ENCODE data around the gene ZC3H12A.

The ZC3H12A gene

DNA sequence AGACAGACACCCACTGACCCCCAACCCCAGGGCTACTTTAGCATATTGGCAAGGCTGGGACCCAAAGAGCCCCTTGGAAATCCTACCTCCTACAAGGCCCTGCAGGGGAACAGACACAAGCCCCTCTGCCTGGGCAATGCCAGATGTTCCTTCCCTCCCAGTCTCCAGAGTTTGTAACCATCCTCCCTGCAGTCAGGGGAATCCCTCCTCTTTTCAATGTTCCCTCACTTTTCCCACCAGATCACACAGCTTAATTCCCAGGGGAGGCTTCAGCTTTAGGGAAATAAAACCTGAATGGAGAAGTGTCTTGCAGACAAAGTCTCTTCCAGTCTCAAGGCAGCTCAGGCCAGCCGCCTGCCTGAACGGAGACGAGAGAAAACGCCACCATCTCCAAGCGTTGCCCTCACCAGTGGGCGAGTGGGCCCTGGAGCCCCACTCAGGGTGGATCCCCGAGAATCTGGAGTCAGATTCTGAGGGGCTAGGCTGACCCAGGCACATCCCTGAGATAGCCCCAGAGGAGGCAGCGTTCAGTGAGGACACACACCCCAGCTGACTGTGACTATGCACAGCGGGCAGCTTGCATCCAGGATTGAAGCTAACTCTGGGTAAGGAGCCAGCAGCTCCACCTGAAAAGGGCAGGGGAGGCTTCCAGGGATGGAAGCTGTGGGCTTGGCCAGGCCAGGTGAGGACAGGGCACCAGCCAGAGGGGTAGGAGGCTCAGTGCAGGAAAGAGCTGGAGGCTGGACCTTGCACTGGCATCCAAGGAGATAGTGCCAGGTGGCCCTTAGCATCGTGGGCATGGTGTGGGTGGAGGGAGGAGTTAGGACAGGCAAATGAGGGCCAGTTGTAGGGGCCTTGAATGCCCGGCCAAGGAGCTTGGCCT is 44.0 kb upstream of the ZC3H12A start:
- H3K27me3 ChIP-seq (ENCODE audit: control insufficient read depth, low read length) = peaks cover 4% of the 10 kb centered on the region; the same call in 1 of the 2 replicates
- no peak for TF ChIP-seq EZH2phosphoT487 (IDR thresholded peaks at IDR 0.05; ENCODE audit: borderline replicate concordance, low read length)
- no peaks in the 10 kb centered on the region for H3K4me1 ChIP-seq (ENCODE audit: control insufficient read depth, low read length)
- H4K20me1 ChIP-seq (ENCODE audit: control insufficient read depth, insufficient read depth, low read depth, low read length) = no peaks in the 10 kb centered on the region; the same call in 1 of the 2 replicates
- no peak overlapping the region for H3K27ac ChIP-seq (ENCODE audit: low read depth, low read length)
- H3K36me3 ChIP-seq (ENCODE audit: control insufficient read depth, low read length) = no peaks in the 10 kb centered on the region
- H3K4me3 ChIP-seq (ENCODE audit: low read length) = no peak overlapping the region
- no peaks in the 10 kb centered on the region for H3K79me2 ChIP-seq (ENCODE audit: control insufficient read depth, low read length)
- no peaks in the 10 kb centered on the region for H3K9me3 ChIP-seq (ENCODE audit: control insufficient read depth, insufficient read depth, low read length)
- no peaks in the 10 kb centered on the region for H3K9me2 ChIP-seq (replicated peaks; ENCODE audit: control insufficient read depth, low read length)
- no peaks in the 10 kb centered on the region for H3F3A ChIP-seq (ENCODE audit: control insufficient read depth, insufficient read depth)
- H3K4me2 ChIP-seq (ENCODE audit: low read length) = no peak overlapping the region

DNA sequence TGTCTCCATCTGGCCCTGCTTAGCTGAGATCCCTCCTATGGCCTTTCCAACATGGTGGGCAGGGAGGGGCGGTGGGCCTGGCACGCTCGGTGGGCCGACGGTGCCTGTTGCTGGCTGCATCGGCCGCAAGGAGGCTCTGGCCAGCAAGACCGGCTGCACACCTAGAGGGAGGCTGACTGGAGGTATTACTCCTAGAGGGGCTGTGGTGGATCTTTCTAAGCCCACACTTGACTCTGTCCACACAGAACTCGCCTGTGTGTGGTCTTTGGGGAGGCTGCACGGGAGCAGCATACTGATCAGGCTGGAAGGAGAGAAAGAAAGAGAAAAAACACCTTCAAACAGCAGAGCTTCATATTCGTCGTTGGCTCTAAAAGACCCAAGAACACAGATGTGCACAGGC is 41.7 kb upstream of the ZC3H12A start:
- Histone ChIP-seq H3K4me3 (ENCODE audit: low read length) (no peak overlapping the region), H3F3A (ENCODE audit: control insufficient read depth, insufficient read depth) (no peaks in the 10 kb centered on the region), H3K27ac (ENCODE audit: low read depth, low read length) (no peak overlapping the region), H3K27me3 (ENCODE audit: control insufficient read depth, low read length) (peaks cover 7% of the 10 kb centered on the region; the same call in 1 of the 2 replicates), H3K9me2 (replicated peaks; ENCODE audit: control insufficient read depth, low read length) (no peaks in the 10 kb centered on the region), H4K20me1 (ENCODE audit: control insufficient read depth, insufficient read depth, low read depth, low read length) (no peaks in the 10 kb centered on the region; the same call in 1 of the 2 replicates), H3K36me3 (ENCODE audit: control insufficient read depth, low read length) (no peaks in the 10 kb centered on the region), H3K79me2 (ENCODE audit: control insufficient read depth, low read length) (no peaks in the 10 kb centered on the region), H3K4me1 (ENCODE audit: control insufficient read depth, low read length) (no peaks in the 10 kb centered on the region), H3K9me3 (ENCODE audit: control insufficient read depth, insufficient read depth, low read length) (no peaks in the 10 kb centered on the region), H3K4me2 (ENCODE audit: low read length) (no peak overlapping the region)
- TF ChIP-seq, protein P1, sequence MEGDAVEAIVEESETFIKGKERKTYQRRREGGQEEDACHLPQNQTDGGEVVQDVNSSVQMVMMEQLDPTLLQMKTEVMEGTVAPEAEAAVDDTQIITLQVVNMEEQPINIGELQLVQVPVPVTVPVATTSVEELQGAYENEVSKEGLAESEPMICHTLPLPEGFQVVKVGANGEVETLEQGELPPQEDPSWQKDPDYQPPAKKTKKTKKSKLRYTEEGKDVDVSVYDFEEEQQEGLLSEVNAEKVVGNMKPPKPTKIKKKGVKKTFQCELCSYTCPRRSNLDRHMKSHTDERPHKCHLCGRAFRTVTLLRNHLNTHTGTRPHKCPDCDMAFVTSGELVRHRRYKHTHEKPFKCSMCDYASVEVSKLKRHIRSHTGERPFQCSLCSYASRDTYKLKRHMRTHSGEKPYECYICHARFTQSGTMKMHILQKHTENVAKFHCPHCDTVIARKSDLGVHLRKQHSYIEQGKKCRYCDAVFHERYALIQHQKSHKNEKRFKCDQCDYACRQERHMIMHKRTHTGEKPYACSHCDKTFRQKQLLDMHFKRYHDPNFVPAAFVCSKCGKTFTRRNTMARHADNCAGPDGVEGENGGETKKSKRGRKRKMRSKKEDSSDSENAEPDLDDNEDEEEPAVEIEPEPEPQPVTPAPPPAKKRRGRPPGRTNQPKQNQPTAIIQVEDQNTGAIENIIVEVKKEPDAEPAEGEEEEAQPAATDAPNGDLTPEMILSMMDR (IDR thresholded peaks at IDR 0.05; ENCODE audit: low read depth, low read length, poor library complexity, severe bottlenecking) = no peak
- no peak for TF ChIP-seq EZH2phosphoT487 (IDR thresholded peaks at IDR 0.05; ENCODE audit: borderline replicate concordance, low read length)

DNA sequence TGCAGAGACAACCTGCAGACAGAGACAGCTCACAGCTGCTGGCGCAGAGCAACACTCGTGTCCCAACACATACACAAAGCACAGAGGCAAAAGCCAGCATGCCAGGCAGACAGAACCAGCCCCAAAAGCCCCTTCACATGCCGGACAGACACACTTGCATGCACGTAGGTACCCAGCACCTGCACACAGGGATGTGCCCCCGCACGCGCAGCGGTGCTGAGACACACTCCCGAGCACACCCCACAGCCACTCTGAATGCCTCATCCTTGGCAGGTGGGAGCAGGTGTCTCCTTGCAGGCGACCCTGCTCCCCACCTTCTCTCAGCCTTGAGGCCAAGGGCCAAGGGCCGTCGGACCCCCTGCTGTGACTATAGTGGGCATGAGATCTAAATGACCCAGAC is 41.2 kb upstream of the ZC3H12A start:
- no peak overlapping the region for H3K4me2 ChIP-seq (ENCODE audit: low read length)
- H3K4me1 ChIP-seq (ENCODE audit: control insufficient read depth, low read length) = no peaks in the 10 kb centered on the region
- no peaks in the 10 kb centered on the region for H3K9me3 ChIP-seq (ENCODE audit: control insufficient read depth, insufficient read depth, low read length)
- H3K4me3 ChIP-seq (ENCODE audit: low read length) = no peak overlapping the region
- no peaks in the 10 kb centered on the region for H3K36me3 ChIP-seq (ENCODE audit: control insufficient read depth, low read length)
- TF ChIP-seq EZH2phosphoT487 (IDR thresholded peaks at IDR 0.05; ENCODE audit: borderline replicate concordance, low read length) = no peak
- H3F3A ChIP-seq (ENCODE audit: control insufficient read depth, insufficient read depth) = no peaks in the 10 kb centered on the region
- H3K79me2 ChIP-seq (ENCODE audit: control insufficient read depth, low read length) = no peaks in the 10 kb centered on the region
- H4K20me1 ChIP-seq (ENCODE audit: control insufficient read depth, insufficient read depth, low read depth, low read length) = no peaks in the 10 kb centered on the region; the same call in 1 of the 2 replicates
- H3K27me3 ChIP-seq (ENCODE audit: control insufficient read depth, low read length) = peaks cover 10% of the 10 kb centered on the region; the same call in 1 of the 2 replicates
- H3K9me2 ChIP-seq (replicated peaks; ENCODE audit: control insufficient read depth, low read length) = no peaks in the 10 kb centered on the region
- H3K27ac ChIP-seq (ENCODE audit: low read depth, low read length) = no peak overlapping the region

DNA sequence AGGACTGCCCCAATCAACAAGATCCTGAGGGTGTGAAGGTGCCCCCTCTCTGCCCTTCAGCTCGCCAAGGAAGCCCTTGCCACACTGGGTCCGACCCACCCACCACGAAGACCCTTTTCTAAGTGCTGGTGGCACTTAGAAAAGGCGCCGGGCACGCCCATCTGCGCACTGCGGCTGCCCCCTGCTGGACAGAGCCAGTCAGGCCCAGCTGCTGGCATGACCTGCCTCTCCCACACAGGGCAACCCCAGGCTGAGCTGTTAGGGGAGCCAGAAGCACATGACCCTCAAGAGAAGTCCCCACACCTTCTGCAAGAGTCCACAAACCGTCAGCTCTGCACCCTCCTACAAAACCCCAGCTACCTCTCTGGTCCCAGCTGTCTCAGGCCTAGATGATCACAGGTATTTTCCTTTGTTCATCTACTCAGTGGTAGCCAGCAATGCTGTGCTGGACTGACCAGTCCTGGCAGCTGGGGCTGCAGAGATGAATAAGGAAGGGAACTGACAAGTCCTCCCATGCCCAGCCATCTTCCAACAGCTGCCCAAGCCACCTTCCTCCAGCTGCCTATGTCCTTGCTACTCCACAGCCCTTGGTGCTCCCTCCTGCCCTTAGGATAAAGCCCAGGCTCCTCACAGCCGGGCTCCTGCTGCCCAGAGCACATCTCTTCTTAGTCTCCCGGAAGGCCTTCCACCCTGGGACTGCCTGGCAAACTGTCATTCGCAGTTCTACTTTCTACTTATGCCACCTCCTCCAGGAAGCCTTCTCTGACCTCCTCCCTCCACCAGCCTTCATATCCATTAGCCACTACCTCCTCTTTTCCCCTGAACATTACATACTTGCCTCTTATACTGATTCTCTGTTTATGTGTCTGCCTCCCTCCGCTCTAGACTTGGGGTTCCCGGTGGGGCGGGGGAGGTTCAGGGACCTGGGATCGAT is 39.8 kb upstream of the ZC3H12A start:
- Histone ChIP-seq H3K27me3 (ENCODE audit: control insufficient read depth, low read length) (peaks cover 5% of the 10 kb centered on the region; the same call in 1 of the 2 replicates), H4K20me1 (ENCODE audit: control insufficient read depth, insufficient read depth, low read depth, low read length) (no peaks in the 10 kb centered on the region), H3K9me3 (ENCODE audit: control insufficient read depth, insufficient read depth, low read length) (no peaks in the 10 kb centered on the region), H3K4me1 (ENCODE audit: control insufficient read depth, low read length) (no peaks in the 10 kb centered on the region), H3K27ac (ENCODE audit: low read depth, low read length) (no peak overlapping the region), H3K4me2 (ENCODE audit: low read length) (no peak overlapping the region), H3K79me2 (ENCODE audit: control insufficient read depth, low read length) (no peaks in the 10 kb centered on the region), H3K9me2 (replicated peaks; ENCODE audit: control insufficient read depth, low read length) (no peaks in the 10 kb centered on the region), H3K4me3 (ENCODE audit: low read length) (no peak overlapping the region), H3K36me3 (ENCODE audit: control insufficient read depth, low read length) (no peaks in the 10 kb centered on the region), H3F3A (ENCODE audit: control insufficient read depth, insufficient read depth) (no peaks in the 10 kb centered on the region)
- TF ChIP-seq, protein P1 (IDR thresholded peaks at IDR 0.05; ENCODE audit: low read depth, low read length, poor library complexity, severe bottlenecking) = peak; percentile 94
- TF ChIP-seq EZH2phosphoT487 (IDR thresholded peaks at IDR 0.05; ENCODE audit: borderline replicate concordance, low read length) = no peak
